ENCODE results near the gene ZFP3. TPM values are rescaled to one million over a fixed set of nuclear protein-coding genes. Genes with fewer than 3 reads are reported as not detected.
"Not testable (repeated sequence)": the region's sequence is repeated elsewhere in the genome, so short reads cannot be mapped to it uniquely, and the experiment has no call there.

The ZFP3 gene
- total and polyA plus RNA-seq, 2 experiments from 2014 or later = 1.5 to 1.8 TPM

DNA sequence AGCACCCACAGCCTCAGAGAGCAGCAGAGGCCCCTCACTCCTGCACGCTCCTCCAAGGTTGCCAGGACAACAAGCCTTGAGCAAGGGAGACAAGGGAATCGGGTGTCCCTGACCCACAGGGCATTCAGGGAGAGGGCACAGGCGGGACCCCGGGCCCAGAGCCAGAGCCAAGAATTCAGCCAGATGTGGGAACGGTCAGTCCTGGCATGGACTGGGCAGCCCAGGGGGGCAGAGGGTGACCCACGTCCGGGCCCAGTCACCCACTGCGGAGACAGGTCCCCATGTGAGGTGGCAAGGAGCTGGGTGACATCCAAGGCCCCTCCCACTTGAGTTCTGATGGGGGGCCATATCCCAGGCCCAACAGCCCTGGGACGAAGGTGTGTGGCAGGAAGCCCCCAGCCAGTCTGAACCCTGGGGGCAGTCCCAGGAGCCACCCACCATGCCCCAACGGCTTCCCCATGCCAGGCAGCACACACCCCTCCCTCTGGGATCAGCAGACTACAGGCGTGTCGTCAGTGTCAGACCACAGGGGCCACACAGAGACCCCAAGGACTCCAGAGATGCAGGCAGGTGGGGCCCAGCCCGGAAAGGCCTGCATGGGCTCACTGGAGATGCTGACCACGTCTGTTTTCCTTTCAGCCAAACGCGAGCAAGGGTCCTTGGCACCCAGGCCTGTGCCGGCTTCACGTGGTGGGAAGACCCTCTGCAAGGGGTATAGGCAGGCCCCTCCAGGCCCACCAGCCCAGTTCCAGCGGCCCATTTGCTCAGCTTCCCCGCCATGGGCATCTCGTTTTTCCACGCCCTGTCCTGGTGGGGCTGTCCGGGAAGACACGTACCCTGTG, 60.6 kb downstream of the ZFP3 start:
- DNase-seq = no peak
- Histone ChIP-seq H3K9me2 (ENCODE audit: insufficient read depth) (no peaks in the 10 kb centered on the region), H3K36me3 (ENCODE audit: low read depth) (no peaks in the 10 kb centered on the region), H3K27ac (no peak overlapping the region), H3K9ac (no peak overlapping the region), H3K4me1 (ENCODE audit: insufficient read depth) (no peaks in the 10 kb centered on the region), H3K79me2 (ENCODE audit: insufficient read depth) (no peaks in the 10 kb centered on the region), H3K4me3 (no peak overlapping the region), H4K20me1 (ENCODE audit: insufficient read depth) (no peaks in the 10 kb centered on the region), H3K4me2 (ENCODE audit: unreplicated experiment) (no peak overlapping the region), H3K9me3 (ENCODE audit: low read depth) (no peaks in the 10 kb centered on the region), H3F3A (ENCODE audit: insufficient read depth) (no peaks in the 10 kb centered on the region), H2AFZ (no peak overlapping the region), H3K27me3 (replicated peaks; ENCODE audit: insufficient read depth) (no peaks in the 10 kb centered on the region)
- in situ Hi-C loops (cut with MboI) = no loop called here
- 76 to 80% methylated on average over 24 of the region's 24 CpGs for WGBS, 2 experiments (ENCODE audit: low coverage in 1 of 2, low lambda C conversion rate in 2 of 2, missing lambda C conversion rate in 2 of 2)
- no peak for TF ChIP-seq EZH2 (IDR thresholded peaks at IDR 0.05; ENCODE audit: insufficient read depth, poor library complexity, severe bottlenecking)

- no peak for DNase-seq
- Histone ChIP-seq H3K9me2 (ENCODE audit: insufficient read depth) (no peaks in the 10 kb centered on the region), H3K79me2 (ENCODE audit: insufficient read depth) (no peaks in the 10 kb centered on the region), H3K27ac (no peak overlapping the region), H3K36me3 (ENCODE audit: low read depth) (no peaks in the 10 kb centered on the region), H3K9me3 (ENCODE audit: low read depth) (no peaks in the 10 kb centered on the region), H3K4me2 (ENCODE audit: unreplicated experiment) (no peak overlapping the region), H3K4me3 (no peak overlapping the region), H3F3A (ENCODE audit: insufficient read depth) (no peaks in the 10 kb centered on the region), H3K27me3 (replicated peaks; ENCODE audit: insufficient read depth) (0 out of 2 replicates have a peak, but pooled peaks cover 1% of the 10 kb centered on the region), H3K4me1 (ENCODE audit: insufficient read depth) (no peaks in the 10 kb centered on the region), H4K20me1 (ENCODE audit: insufficient read depth) (no peaks in the 10 kb centered on the region), H3K9ac (no peak overlapping the region), H2AFZ (no peak overlapping the region)
- 80 to 85% methylated on average over 4 to 5 of the region's 5 CpGs for WGBS, 2 experiments (ENCODE audit: low coverage in 1 of 2, low lambda C conversion rate in 2 of 2, missing lambda C conversion rate in 2 of 2)
- TF ChIP-seq EZH2 (IDR thresholded peaks at IDR 0.05; ENCODE audit: insufficient read depth, poor library complexity, severe bottlenecking) (no peak), EZH2phosphoT487 (IDR thresholded peaks at IDR 0.05; ENCODE audit: insufficient read depth, low read depth) (no peak)
- in situ Hi-C loops (cut with MboI) = no loop called here
These were observed 61.1 kb downstream of the ZFP3 start for GRCh38 chr17:5139458-5139732.

DNA sequence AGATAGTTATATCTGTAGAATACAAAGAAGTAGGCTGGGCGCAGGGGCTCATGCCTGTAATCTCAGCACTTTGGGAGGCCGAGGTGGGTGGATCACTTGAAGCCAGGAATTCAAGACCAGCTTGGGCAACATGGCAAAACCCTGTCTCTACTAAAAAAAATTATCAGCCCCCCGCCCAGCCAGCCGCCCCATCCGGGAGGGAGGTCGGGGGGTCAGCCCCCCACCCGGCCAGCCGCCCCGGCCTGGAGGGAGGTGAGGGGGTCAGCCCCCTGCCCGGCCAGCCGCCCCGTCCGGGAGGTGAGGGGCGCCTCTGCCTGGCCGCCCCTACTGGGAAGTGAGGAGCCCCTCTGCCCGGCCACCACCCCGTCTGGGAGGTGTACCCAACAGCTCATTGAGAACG, 64.6 kb downstream of the ZFP3 start:
- H3K4me1 ChIP-seq (ENCODE audit: insufficient read depth); H3K9ac ChIP-seq; H4K20me1 ChIP-seq (ENCODE audit: insufficient read depth); H2AFZ ChIP-seq; H3K36me3 ChIP-seq (ENCODE audit: low read depth); H3F3A ChIP-seq (ENCODE audit: insufficient read depth); in situ Hi-C loops (cut with MboI); H3K9me2 ChIP-seq (ENCODE audit: insufficient read depth); H3K9me3 ChIP-seq (ENCODE audit: low read depth); DNase-seq; H3K27ac ChIP-seq; H3K4me3 ChIP-seq; H3K79me2 ChIP-seq (ENCODE audit: insufficient read depth); H3K4me2 ChIP-seq (ENCODE audit: unreplicated experiment): not testable (repeated sequence)
- H3K27me3 ChIP-seq (replicated peaks; ENCODE audit: insufficient read depth) = peaks cover 18% of the 10 kb centered on the region; the same call in 1 of the 2 replicates
- 54 to 75% methylated on average over 3 to 16 of the region's 18 CpGs for WGBS, 2 experiments (ENCODE audit: low coverage in 1 of 2, low lambda C conversion rate in 2 of 2, missing lambda C conversion rate in 2 of 2)

Small RNA genes lying within 50 kb of the gene (small RNA-seq; reads per million reads assigned to genes)
- not detected for gene AC012146.4 (ENCODE audit: low read depth, low replicate concordance)

Other genes with a start within 250 kb of the ZFP3 start
- gene MINK1, start 245.1 kb upstream of the ZFP3 start, total RNA-seq (2014; rRNA removed; shearing (Covaris generic)) = 31.5 and 34.5 TPM in 2 replicates
- 21.0 and 24.2 TPM in 2 replicates for gene MINK1, start 245.1 kb upstream of the ZFP3 start, polyA plus RNA-seq (2016; fragmentation: Nextera tagmentation; extraction: Ambion mirVana)
- 3.8 and 8.8 TPM in 2 replicates for gene C17orf107, start 178.9 kb upstream of the ZFP3 start, total RNA-seq (2014; rRNA removed; shearing (Covaris generic))
- gene C17orf107, start 178.9 kb upstream of the ZFP3 start, polyA plus RNA-seq (2016; fragmentation: Nextera tagmentation; extraction: Ambion mirVana) = 2.7 and 3.9 TPM in 2 replicates
- gene CHRNE, start 175.4 kb upstream of the ZFP3 start, total RNA-seq (2014; rRNA removed; shearing (Covaris generic)) = 0.13 and 0.86 TPM in 2 replicates
- gene CHRNE, start 175.4 kb upstream of the ZFP3 start, polyA plus RNA-seq (2016; fragmentation: Nextera tagmentation; extraction: Ambion mirVana) = 0.63 and 0.84 TPM in 2 replicates
- gene GP1BA, start 146.2 kb upstream of the ZFP3 start, total RNA-seq (2014; rRNA removed; shearing (Covaris generic)) = not detected in 2 replicates
- gene GP1BA, start 146.2 kb upstream of the ZFP3 start, polyA plus RNA-seq (2016; fragmentation: Nextera tagmentation; extraction: Ambion mirVana) = 0.18 TPM in 1 of 2 replicates, not detected in the other
- gene SLC25A11, start 138.4 kb upstream of the ZFP3 start, total RNA-seq (2014; rRNA removed; shearing (Covaris generic)) = 68.5 and 131 TPM in 2 replicates
- gene SLC25A11, start 138.4 kb upstream of the ZFP3 start, polyA plus RNA-seq (2016; fragmentation: Nextera tagmentation; extraction: Ambion mirVana) = 71.4 and 73.2 TPM in 2 replicates
- 19.8 and 31.7 TPM in 2 replicates for gene RNF167, start 138.2 kb upstream of the ZFP3 start, total RNA-seq (2014; rRNA removed; shearing (Covaris generic))
- 34.2 and 36.6 TPM in 2 replicates for gene RNF167, start 138.2 kb upstream of the ZFP3 start, polyA plus RNA-seq (2016; fragmentation: Nextera tagmentation; extraction: Ambion mirVana)
- gene PFN1, start 129.9 kb upstream of the ZFP3 start, total RNA-seq (2014; rRNA removed; shearing (Covaris generic)) = 621 and 886 TPM in 2 replicates
- gene PFN1, start 129.9 kb upstream of the ZFP3 start, polyA plus RNA-seq (2016; fragmentation: Nextera tagmentation; extraction: Ambion mirVana) = 2,247 and 2,282 TPM in 2 replicates
- gene ENO3, start 127.3 kb upstream of the ZFP3 start, total RNA-seq (2014; rRNA removed; shearing (Covaris generic)) = 0.38 and 1.2 TPM in 2 replicates
- gene ENO3, start 127.3 kb upstream of the ZFP3 start, polyA plus RNA-seq (2016; fragmentation: Nextera tagmentation; extraction: Ambion mirVana) = 3.2 and 4.1 TPM in 2 replicates
- 39.1 and 43.1 TPM in 2 replicates for gene SPAG7, start 110.7 kb upstream of the ZFP3 start, total RNA-seq (2014; rRNA removed; shearing (Covaris generic))
- 97.7 and 107 TPM in 2 replicates for gene SPAG7, start 110.7 kb upstream of the ZFP3 start, polyA plus RNA-seq (2016; fragmentation: Nextera tagmentation; extraction: Ambion mirVana)
- gene CAMTA2, start 90.8 kb upstream of the ZFP3 start, total RNA-seq (2014; rRNA removed; shearing (Covaris generic)) = 4.8 and 10.1 TPM in 2 replicates
- gene CAMTA2, start 90.8 kb upstream of the ZFP3 start, polyA plus RNA-seq (2016; fragmentation: Nextera tagmentation; extraction: Ambion mirVana) = 26.5 and 28.8 TPM in 2 replicates
- 0.32 and 1.0 TPM in 2 replicates for gene INCA1, start 80.9 kb upstream of the ZFP3 start, total RNA-seq (2014; rRNA removed; shearing (Covaris generic))
- 0.51 and 1.2 TPM in 2 replicates for gene INCA1, start 80.9 kb upstream of the ZFP3 start, polyA plus RNA-seq (2016; fragmentation: Nextera tagmentation; extraction: Ambion mirVana)
- 72.7 and 85.2 TPM in 2 replicates for gene KIF1C, start 80.5 kb upstream of the ZFP3 start, total RNA-seq (2014; rRNA removed; shearing (Covaris generic))
- 38.5 and 39.8 TPM in 2 replicates for gene KIF1C, start 80.5 kb upstream of the ZFP3 start, polyA plus RNA-seq (2016; fragmentation: Nextera tagmentation; extraction: Ambion mirVana)
- gene SLC52A1, start 43.0 kb upstream of the ZFP3 start, total RNA-seq (2014; rRNA removed; shearing (Covaris generic)) = 0.22 TPM in 1 of 2 replicates, not detected in the other
- not detected in 2 replicates for gene SLC52A1, start 43.0 kb upstream of the ZFP3 start, polyA plus RNA-seq (2016; fragmentation: Nextera tagmentation; extraction: Ambion mirVana)
- gene ZNF232, start 33.4 kb downstream of the ZFP3 start, total RNA-seq (2014; rRNA removed; shearing (Covaris generic)) = 5.2 and 6.1 TPM in 2 replicates
- gene ZNF232, start 33.4 kb downstream of the ZFP3 start, polyA plus RNA-seq (2016; fragmentation: Nextera tagmentation; extraction: Ambion mirVana) = 3.8 and 5.2 TPM in 2 replicates
- not detected in 2 replicates for gene USP6, start 37.6 kb downstream of the ZFP3 start, total RNA-seq (2014; rRNA removed; shearing (Covaris generic))
- 0.25 and 0.30 TPM in 2 replicates for gene USP6, start 37.6 kb downstream of the ZFP3 start, polyA plus RNA-seq (2016; fragmentation: Nextera tagmentation; extraction: Ambion mirVana)
- gene ZNF594, start 113.4 kb downstream of the ZFP3 start, total RNA-seq (2014; rRNA removed; shearing (Covaris generic)) = 5.1 and 6.2 TPM in 2 replicates
- 2.2 and 3.1 TPM in 2 replicates for gene ZNF594, start 113.4 kb downstream of the ZFP3 start, polyA plus RNA-seq (2016; fragmentation: Nextera tagmentation; extraction: Ambion mirVana)
- gene SCIMP, start 156.4 kb downstream of the ZFP3 start, total RNA-seq (2014; rRNA removed; shearing (Covaris generic)) = not detected in 2 replicates
- 0.11 and 0.30 TPM in 2 replicates for gene SCIMP, start 156.4 kb downstream of the ZFP3 start, polyA plus RNA-seq (2016; fragmentation: Nextera tagmentation; extraction: Ambion mirVana)
- gene RABEP1, start 203.8 kb downstream of the ZFP3 start, total RNA-seq (2014; rRNA removed; shearing (Covaris generic)) = 26.3 and 51.2 TPM in 2 replicates
- 33.1 and 33.6 TPM in 2 replicates for gene RABEP1, start 203.8 kb downstream of the ZFP3 start, polyA plus RNA-seq (2016; fragmentation: Nextera tagmentation; extraction: Ambion mirVana)